T-cell (primary cell): ENCODE measurements around the gene OR10P1. TPM values are rescaled to one million over a fixed set of nuclear protein-coding genes. Genes with fewer than 3 reads are reported as not detected.

ENCODE experiments used
- ATAC-seq, 4 experiments: fragments of 200-7000 bp in 3 of 4; fragments of 150-1000 bp in 1 of 4; cut with Tn5 transposase; replicated peaks in 1 of 4; 1 replicate in 3 of 4; 2 replicates in 1 of 4; pipeline ENCODE4 v1.10.0; 2021; ENCODE audit warnings: moderate library complexity in 3 of 4, mild to moderate bottlenecking in 2 of 4, moderate number of reproducible peaks in 1 of 4
- CTCF ChIA-PET, 2 donors: fragments of 300-600 bp; sonication (Branson Sonifier 250); formaldehyde crosslinking; loops; one replicate each; lab custom pipeline; 2022; ENCODE audit warnings: antibody characterized with exemption in 2 of 2; lab: Charles Lee
- POLR2A ChIA-PET, 2 donors: fragments of 300-600 bp; sonication (Branson Sonifier 250); formaldehyde crosslinking; loops; one replicate each; lab custom pipeline; 2022; ENCODE audit warnings: antibody characterized with exemption in 2 of 2; lab: Charles Lee
- DNase-seq, 35 experiments: peaks; one replicate each; pipeline versions ENCODE4 v3.0.0 to v3.0.0-alpha.2; 2013 to 2023
- H3K27ac ChIP-seq: one replicate; pipeline ENCODE4 v1.5.1; 2013; ENCODE audit warnings: low read length
- H3K27me3 ChIP-seq, 2 experiments: replicated peaks in 1 of 2; 1 replicate in 1 of 2; 2 replicates in 1 of 2; pipeline versions ENCODE4 v1.6.1 to v1.7.0; 2013; ENCODE audit warnings: low read length in 1 of 2, mixed read lengths in 1 of 2; ENCODE audit not compliant: control insufficient read depth in 2 of 2, insufficient read depth in 2 of 2; ENCODE audit errors: extremely low read depth in 1 of 2
- H3K36me3 ChIP-seq, 2 donors: 1 replicate in 1 of 2; 2 replicates in 1 of 2; pipeline versions ENCODE4 v1.6.1 to v1.7.0; 2013; ENCODE audit warnings: low read length in 1 of 2; ENCODE audit not compliant: control insufficient read depth in 2 of 2, insufficient read depth in 1 of 2; ENCODE audit errors: extremely low read depth in 1 of 2
- H3K4me1 ChIP-seq, 2 experiments: 1 replicate in 1 of 2; 2 replicates in 1 of 2; pipeline versions ENCODE4 v1.6.1 to v1.7.0; 2013; ENCODE audit warnings: low read length in 2 of 2, mixed read lengths in 1 of 2; ENCODE audit not compliant: insufficient read depth in 2 of 2, control insufficient read depth in 1 of 2; ENCODE audit errors: extremely low read depth in 1 of 2
- H3K4me3 ChIP-seq, 2 donors: 1 replicate in 1 of 2; 2 replicates in 1 of 2; pipeline versions ENCODE4 v1.5.1 to v1.7.0; 2013; ENCODE audit warnings: mild to moderate bottlenecking in 2 of 2, low read length in 1 of 2, moderate library complexity in 1 of 2; ENCODE audit not compliant: control insufficient read depth in 1 of 2; ENCODE audit errors: extremely low read depth in 1 of 2
- H3K9me3 ChIP-seq: 2 replicates; pipeline ENCODE4 v1.7.0; 2013
- H3K27ac Mint-ChIP-seq, 2 donors: one replicate each; pipeline ENCODE4 v1.8.0; 2020 to 2021; ENCODE audit warnings: mild to moderate bottlenecking in 2 of 2, mixed read lengths in 2 of 2
- H3K27me3 Mint-ChIP-seq, 2 donors: one replicate each; pipeline ENCODE4 v1.8.0; 2021 to 2022; ENCODE audit warnings: mixed read lengths in 2 of 2
- H3K36me3 Mint-ChIP-seq: one replicate; pipeline ENCODE4 v1.8.0; 2021; ENCODE audit warnings: mixed read lengths
- H3K4me1 Mint-ChIP-seq, 3 donors: one replicate each; pipeline ENCODE4 v1.8.0; 2020 to 2022; ENCODE audit warnings: mixed read lengths in 3 of 3, mild to moderate bottlenecking in 1 of 3
- H3K4me3 Mint-ChIP-seq, 3 donors: one replicate each; pipeline ENCODE4 v1.8.0; 2020 to 2022; ENCODE audit warnings: mild to moderate bottlenecking in 3 of 3, mixed read lengths in 3 of 3, moderate library complexity in 3 of 3
- H3K9me3 Mint-ChIP-seq, 3 donors: one replicate each; pipeline ENCODE4 v1.8.0; 2020 to 2022; ENCODE audit warnings: mixed read lengths in 3 of 3
- WGBS: methylation state at CpG from one replicate; pipeline ENCODE4 v1.1.5; 2013; ENCODE audit warnings: missing lambda C conversion rate; ENCODE audit not compliant: insufficient coverage; 5-methylcytosine and 5-hydroxymethylcytosine counted together
- total RNA-seq, 35 experiments: library from RNA in 6 of 35; stranded (reverse) in 6 of 35; fragments of 120-200 nt in 1 of 35; gene quantifications; one replicate each; pipeline versions ENCODE4 v1.2.1 to v1.2.4 and lab custom pipeline; 2013 to 2026

OR10P1 gene
- total RNA-seq, 5 donors from 2014 or later (not counting 1 experiment from before 2014, with no cell fraction given), result not detected

DNA sequence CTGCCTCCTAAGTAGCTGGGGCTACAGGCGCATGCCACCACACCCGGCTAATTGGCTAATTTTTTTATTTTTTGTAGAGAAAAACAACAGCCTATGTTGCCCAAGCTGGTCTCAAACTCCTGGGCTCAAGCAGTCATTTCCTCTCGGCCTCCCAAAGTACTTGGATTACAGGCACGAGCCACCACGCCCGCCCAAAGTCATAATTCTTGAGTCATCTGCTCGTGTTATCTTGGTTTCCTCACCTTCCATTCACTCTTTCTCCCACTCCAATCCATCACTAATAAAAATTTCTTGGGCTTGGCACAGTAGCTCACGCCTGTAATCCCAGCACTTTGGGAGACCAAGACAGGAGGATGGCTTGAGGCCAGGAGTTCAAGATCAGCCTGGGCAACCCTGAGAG lies 39.0 kb downstream of the OR10P1 start:
- no peak for DNase-seq
- Histone ChIP-seq H3K27me3 (peaks cover 0 to 14% of the 10 kb centered on the region in 2 experiments), H3K27ac (no peak overlapping the region), H3K4me1 (no peaks in the 10 kb centered on the region), H3K4me3 (no peak overlapping the region), H3K9me3 (no peaks in the 10 kb centered on the region), H3K36me3 (no peaks in the 10 kb centered on the region)
- Mint-ChIP-seq H3K4me3 (no peak overlapping the region), H3K27ac (no peak overlapping the region), H3K36me3 (no peaks in the 10 kb centered on the region), H3K9me3 (no peaks in the 10 kb centered on the region), H3K27me3 (peaks cover 24 to 25% of the 10 kb centered on the region in 2 donors), H3K4me1 (peaks cover 0 to 3% (median 0%) of the 10 kb centered on the region in 3 donors)
- CTCF ChIA-PET, result interaction anchor here in 1 of 2 donors (1.0 kb wide), 1 partner anchor 30 kb away, joined by 3 read pairs; no protein-coding TSS in a partner anchor
- WGBS, result 85% methylated on average over 8 of the region's 8 CpGs
- no peak for ATAC-seq
- POLR2A ChIA-PET, result no interaction called here

DNA sequence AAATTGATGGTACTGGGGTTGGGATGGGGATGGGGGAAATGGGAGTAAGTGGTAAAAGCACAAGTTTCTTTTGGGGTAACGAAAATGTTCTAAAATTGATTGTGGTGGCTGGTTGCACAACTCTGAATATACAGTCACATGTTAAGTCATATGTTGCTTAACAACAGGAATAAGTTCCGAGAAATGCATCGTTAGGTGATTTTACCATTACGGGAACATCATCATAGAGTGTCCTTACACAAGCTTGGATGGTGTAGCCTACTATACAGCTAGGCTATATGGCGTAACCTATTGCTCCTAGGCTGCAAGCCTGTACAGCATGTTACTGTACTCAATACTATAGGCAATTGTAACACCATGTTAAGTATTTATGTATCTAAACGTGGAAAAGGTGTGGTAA lies 40.0 kb downstream of the OR10P1 start:
- H3K4me1 Mint-ChIP-seq, result peaks cover 7 to 13% (median 10%) of the 10 kb centered on the region in 3 donors
- H3K9me3 ChIP-seq, result no peaks in the 10 kb centered on the region
- no peaks in the 10 kb centered on the region for H3K36me3 ChIP-seq
- no peak overlapping the region for H3K4me3 Mint-ChIP-seq
- ATAC-seq, result no peak
- H3K27ac Mint-ChIP-seq, result no peak overlapping the region
- 71% methylated on average over 4 of the region's 6 CpGs for WGBS
- no peak overlapping the region for H3K27ac ChIP-seq
- H3K27me3 Mint-ChIP-seq, result peaks cover 34% of the 10 kb centered on the region in 2 donors
- ChIA-PET CTCF (interaction anchor here in 1 of 2 donors (0.8 kb wide), 1 partner anchor 282 kb away, joined by 3 read pairs; no protein-coding TSS in a partner anchor), POLR2A (no interaction called here)
- peaks cover 0 to 7% of the 10 kb centered on the region in 2 experiments for H3K4me1 ChIP-seq
- H3K9me3 Mint-ChIP-seq, result no peaks in the 10 kb centered on the region
- no peaks in the 10 kb centered on the region for H3K36me3 Mint-ChIP-seq
- no peak for DNase-seq
- H3K4me3 ChIP-seq, result no peak overlapping the region
- peaks cover 0 to 25% of the 10 kb centered on the region in 2 experiments for H3K27me3 ChIP-seq

DNA sequence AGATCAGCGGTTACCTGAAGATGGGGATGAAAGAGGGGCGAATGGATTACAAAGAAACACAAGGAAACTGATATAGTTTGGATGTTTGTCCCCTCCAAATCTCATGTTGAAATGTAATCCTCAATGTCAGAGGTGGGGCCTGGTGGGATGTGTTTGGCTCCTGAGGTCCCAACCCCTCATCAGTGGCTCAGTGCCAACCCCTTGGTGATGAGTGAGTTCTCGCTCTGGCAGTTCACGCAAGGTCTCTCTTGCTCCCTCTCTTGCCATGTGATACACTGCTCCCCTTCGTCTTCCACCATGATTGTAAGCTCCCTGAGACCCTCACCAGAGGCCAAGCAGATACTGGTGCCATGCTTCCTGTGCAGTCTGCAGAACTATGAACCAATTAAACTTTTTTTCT lies 43.0 kb downstream of the OR10P1 start:
- ChIA-PET POLR2A (no interaction called here), CTCF (no interaction called here)
- Mint-ChIP-seq H3K9me3 (no peaks in the 10 kb centered on the region), H3K36me3 (no peaks in the 10 kb centered on the region), H3K27me3 (peaks cover 37 to 39% of the 10 kb centered on the region in 2 donors), H3K4me3 (no peak overlapping the region), H3K4me1 (peaks cover 9 to 22% (median 12%) of the 10 kb centered on the region in 3 donors), H3K27ac (no peak overlapping the region)
- Histone ChIP-seq H3K36me3 (no peaks in the 10 kb centered on the region), H3K9me3 (no peaks in the 10 kb centered on the region), H3K27me3 (peaks cover 0 to 38% of the 10 kb centered on the region in 2 experiments), H3K27ac (no peak overlapping the region), H3K4me1 (peaks cover 0 to 9% of the 10 kb centered on the region in 2 experiments), H3K4me3 (no peak overlapping the region)
- no peak for DNase-seq
- WGBS, result 83% methylated on average over 4 of the region's 5 CpGs
- no peak for ATAC-seq

DNA sequence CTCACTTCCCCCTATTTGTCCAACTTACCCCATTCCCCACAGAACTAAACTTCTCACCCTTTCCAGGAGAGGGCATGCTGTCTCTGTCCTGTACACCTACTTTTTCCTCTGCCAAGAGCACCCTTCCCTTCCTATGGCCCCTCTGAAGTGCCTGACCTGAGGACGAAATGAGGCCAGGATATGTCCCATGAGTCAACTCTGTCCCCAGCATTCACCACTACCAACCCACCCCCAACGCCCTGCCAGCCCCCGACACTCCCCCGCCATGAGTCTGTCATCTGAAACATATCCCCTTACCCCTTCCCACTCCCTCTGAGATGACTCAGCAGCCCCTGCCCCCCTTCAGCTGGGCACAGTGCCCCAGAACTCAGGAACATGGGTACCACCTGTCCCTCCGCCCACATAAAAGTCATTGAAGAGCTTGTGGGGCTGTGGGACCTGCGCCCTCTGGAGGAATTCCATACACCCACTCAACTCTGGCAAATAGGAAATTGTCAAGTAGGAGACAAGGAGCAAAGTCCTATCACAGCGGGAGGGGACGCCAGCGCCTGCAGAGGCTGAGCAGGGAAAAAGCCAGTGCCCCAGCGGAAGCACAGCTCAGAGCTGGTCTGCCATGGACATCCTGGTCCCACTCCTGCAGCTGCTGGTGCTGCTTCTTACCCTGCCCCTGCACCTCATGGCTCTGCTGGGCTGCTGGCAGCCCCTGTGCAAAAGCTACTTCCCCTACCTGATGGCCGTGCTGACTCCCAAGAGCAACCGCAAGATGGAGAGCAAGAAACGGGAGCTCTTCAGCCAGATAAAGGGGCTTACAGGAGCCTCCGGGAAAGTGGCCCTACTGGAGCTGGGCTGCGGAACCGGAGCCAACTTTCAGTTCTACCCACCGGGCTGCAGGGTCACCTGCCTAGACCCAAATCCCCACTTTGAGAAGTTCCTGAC lies 44.7 kb downstream of the OR10P1 start:
- ChIA-PET CTCF (no interaction called here), POLR2A (no interaction called here)
- Mint-ChIP-seq H3K4me1 (peaks cover 9 to 22% (median 12%) of the 10 kb centered on the region in 3 donors), H3K27ac (no peak overlapping the region), H3K36me3 (no peaks in the 10 kb centered on the region), H3K9me3 (no peaks in the 10 kb centered on the region), H3K4me3 (peak overlapping the region in 1 of 3 donors; percentile 46), H3K27me3 (peaks cover 33 to 35% of the 10 kb centered on the region in 2 donors)
- H3K36me3 ChIP-seq, result no peaks in the 10 kb centered on the region
- peaks cover 0 to 9% of the 10 kb centered on the region in 2 experiments for H3K4me1 ChIP-seq
- no peaks in the 10 kb centered on the region for H3K9me3 ChIP-seq
- ATAC-seq, result peak in 3 of 4 experiments; percentile 34 to 44 (median 38)
- no peak overlapping the region for H3K27ac ChIP-seq
- H3K4me3 ChIP-seq, result no peak overlapping the region
- H3K27me3 ChIP-seq, result peaks cover 0 to 36% of the 10 kb centered on the region in 2 experiments
- no peak for DNase-seq
- 20% methylated on average over 12 of the region's 17 CpGs for WGBS

DNA sequence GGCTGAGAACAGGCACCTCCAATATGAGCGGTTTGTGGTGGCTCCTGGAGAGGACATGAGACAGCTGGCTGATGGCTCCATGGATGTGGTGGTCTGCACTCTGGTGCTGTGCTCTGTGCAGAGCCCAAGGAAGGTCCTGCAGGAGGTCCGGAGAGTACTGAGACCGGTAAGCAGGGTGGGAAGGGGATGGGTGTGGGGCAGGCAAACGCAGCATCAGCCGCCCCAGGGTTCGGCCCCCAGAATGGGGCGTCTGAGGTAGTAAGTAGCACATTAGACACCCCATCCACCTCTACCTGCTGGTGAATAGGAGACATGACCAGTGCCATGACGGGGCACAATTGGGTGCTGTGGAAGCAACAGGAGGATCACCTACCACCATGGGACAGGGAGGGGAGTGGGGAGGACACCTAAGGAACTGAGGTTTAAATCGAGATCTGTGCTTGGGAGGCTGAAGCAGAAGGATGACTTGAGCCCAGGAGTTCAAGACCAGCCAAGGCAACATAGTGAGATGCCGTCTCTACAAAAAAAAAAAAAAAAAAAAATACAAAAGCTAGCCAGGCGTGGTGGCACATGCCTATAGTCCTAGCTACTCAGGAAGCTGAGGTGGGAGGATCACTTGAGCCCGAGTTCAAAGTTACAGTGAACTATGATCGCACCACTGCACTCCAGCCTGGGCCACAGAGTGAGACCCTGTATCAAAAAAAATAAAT lies 45.5 kb downstream of the OR10P1 start:
- Histone ChIP-seq H3K27ac (no peak overlapping the region), H3K4me3 (no peak overlapping the region), H3K36me3 (no peaks in the 10 kb centered on the region), H3K4me1 (peaks cover 0 to 9% of the 10 kb centered on the region in 2 experiments), H3K9me3 (no peaks in the 10 kb centered on the region), H3K27me3 (peaks cover 0 to 36% of the 10 kb centered on the region in 2 experiments)
- CTCF ChIA-PET, result interaction anchor here in 1 of 2 donors (0.7 kb wide), 1 partner anchor 1454 kb away, joined by 7 read pairs; no protein-coding TSS in a partner anchor
- H3K27ac Mint-ChIP-seq, result no peak overlapping the region
- H3K4me1 Mint-ChIP-seq, result peaks cover 13 to 26% (median 16%) of the 10 kb centered on the region in 3 donors
- H3K36me3 Mint-ChIP-seq, result no peaks in the 10 kb centered on the region
- no CpG with 5 or more reads among the region's 13 CpGs for WGBS
- POLR2A ChIA-PET, result interaction anchor here (0.6 kb wide), 2 partner anchors 231 to 440 kb away, joined by 3 to 6 read pairs; no protein-coding TSS in a partner anchor
- H3K4me3 Mint-ChIP-seq, result peak overlapping the region in 1 of 3 donors; percentile 46
- ATAC-seq, result no peak
- no peak for DNase-seq
- H3K27me3 Mint-ChIP-seq, result peaks cover 33% of the 10 kb centered on the region in 2 donors
- H3K9me3 Mint-ChIP-seq, result no peaks in the 10 kb centered on the region

DNA sequence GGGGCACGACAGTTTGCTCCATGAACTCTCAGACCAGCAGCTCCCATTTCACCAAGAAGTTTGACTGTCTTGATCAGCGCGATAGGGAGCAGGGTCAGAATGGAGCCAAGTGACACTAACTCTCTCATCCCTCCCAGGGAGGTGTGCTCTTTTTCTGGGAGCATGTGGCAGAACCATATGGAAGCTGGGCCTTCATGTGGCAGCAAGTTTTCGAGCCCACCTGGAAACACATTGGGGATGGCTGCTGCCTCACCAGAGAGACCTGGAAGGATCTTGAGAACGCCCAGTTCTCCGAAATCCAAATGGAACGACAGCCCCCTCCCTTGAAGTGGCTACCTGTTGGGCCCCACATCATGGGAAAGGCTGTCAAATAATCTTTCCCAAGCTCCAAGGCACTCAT lies 47.0 kb downstream of the OR10P1 start:
- no peak for DNase-seq
- no peaks in the 10 kb centered on the region for H3K9me3 Mint-ChIP-seq
- H3K9me3 ChIP-seq, result no peaks in the 10 kb centered on the region
- H3K27ac Mint-ChIP-seq, result no peak overlapping the region
- ChIA-PET CTCF (no interaction called here), POLR2A (no interaction called here)
- H3K36me3 Mint-ChIP-seq, result no peaks in the 10 kb centered on the region
- no peak overlapping the region for H3K4me3 ChIP-seq
- H3K4me1 ChIP-seq, result peaks cover 0 to 17% of the 10 kb centered on the region in 2 experiments
- peaks cover 18 to 31% (median 23%) of the 10 kb centered on the region in 3 donors for H3K4me1 Mint-ChIP-seq
- 76% methylated on average over 5 of the region's 7 CpGs for WGBS
- no peak for ATAC-seq
- peaks cover 0 to 39% of the 10 kb centered on the region in 2 experiments for H3K27me3 ChIP-seq
- no peak overlapping the region for H3K27ac ChIP-seq
- H3K4me3 Mint-ChIP-seq, result no peak overlapping the region
- no peaks in the 10 kb centered on the region for H3K36me3 ChIP-seq
- peaks cover 33% of the 10 kb centered on the region in 2 donors for H3K27me3 Mint-ChIP-seq
